ENCODE measurements around the gene APIP.

Gene APIP

GRCh38 chr11:34881900-34882299 lies 34.3 kb downstream of the APIP start:
- no peak for DNase-seq

GRCh38 chr11:34877375-34877975 lies 38.7 kb downstream of the APIP start:
- DNase-seq: no peak

- no peak for DNase-seq
Measured at GRCh38 chr11:34874202-34874601, 42.0 kb downstream of the APIP start.

- no peak for DNase-seq
Measured at GRCh38 chr11:34870548-34871196, 45.5 kb downstream of the APIP start.

GRCh38 chr11:34869425-34869824 lies 46.8 kb downstream of the APIP start:
- DNase-seq: no peak

GRCh38 chr11:34866375-34866774 lies 49.8 kb downstream of the APIP start:
- DNase-seq: no peak

- no peak for DNase-seq
Measured at GRCh38 chr11:34865261-34865660, 50.9 kb downstream of the APIP start.

GRCh38 chr11:34864424-34864823 lies 51.8 kb downstream of the APIP start:
- DNase-seq: no peak

GRCh38 chr11:34863048-34863447 lies 53.1 kb downstream of the APIP start:
- DNase-seq: no peak

GRCh38 chr11:34860518-34860917 lies 55.7 kb downstream of the APIP start:
- DNase-seq: no peak

- no peak for DNase-seq
Measured at GRCh38 chr11:34860034-34860433, 56.1 kb downstream of the APIP start.

GRCh38 chr11:34859496-34859895 lies 56.7 kb downstream of the APIP start:
- DNase-seq: no peak

GRCh38 chr11:34857463-34857862 lies 58.7 kb downstream of the APIP start:
- DNase-seq: no peak

- DNase-seq: no peak
Measured at GRCh38 chr11:34856251-34856650, 59.9 kb downstream of the APIP start.

GRCh38 chr11:34855754-34856095 lies 60.5 kb downstream of the APIP start:
- no peak for DNase-seq

- no peak for DNase-seq
Measured at GRCh38 chr11:34855021-34855753, 61.0 kb downstream of the APIP start.

- DNase-seq: no peak
Measured at GRCh38 chr11:34851916-34852315, 64.3 kb downstream of the APIP start.

GRCh38 chr11:34850334-34850733 lies 65.8 kb downstream of the APIP start:
- no peak for DNase-seq

GRCh38 chr11:34846467-34846866 lies 69.7 kb downstream of the APIP start:
- DNase-seq: no peak

- no peak for DNase-seq
Measured at GRCh38 chr11:34844463-34845112, 71.6 kb downstream of the APIP start.

GRCh38 chr11:34843271-34843670 lies 72.9 kb downstream of the APIP start:
- DNase-seq: no peak

GRCh38 chr11:34840736-34841386 lies 75.3 kb downstream of the APIP start:
- DNase-seq: no peak

GRCh38 chr11:34839969-34840368 lies 76.2 kb downstream of the APIP start:
- DNase-seq: no peak

All from femur (tissue), 1 donor.